Gastrocnemius medialis (tissue), 4 donors: Measurements from ENCODE around the gene DNASE1L2.
A peak's percentile ranks its signal among the peaks of the same experiment; 100 is the strongest.

ENCODE experiments used
- POLR2A ChIP-seq, 2 donors: fragments of 450-650 bp; IDR thresholded peaks; one replicate each; pipeline ENCODE4 v1.6.1; 2017; ENCODE audit warnings: antibody characterized with exemption in 2 of 2, mild to moderate bottlenecking in 2 of 2, moderate library complexity in 2 of 2
- TF ChIP-seq, protein P1 (sequence below), 5 experiments: fragments of 450-650 bp in 3 of 5; fragments of 200-600 bp in 2 of 5; sonication (generic) in 2 of 5; IDR thresholded peaks in 4 of 5; conservative IDR thresholded peaks in 1 of 5; 1 replicate in 4 of 5; 2 replicates in 1 of 5; pipeline ENCODE4 v1.5.1; 2016 to 2019; ENCODE audit warnings: antibody characterized with exemption in 5 of 5, mild to moderate bottlenecking in 3 of 5, moderate library complexity in 3 of 5

- TF ChIP-seq, protein P1, sequence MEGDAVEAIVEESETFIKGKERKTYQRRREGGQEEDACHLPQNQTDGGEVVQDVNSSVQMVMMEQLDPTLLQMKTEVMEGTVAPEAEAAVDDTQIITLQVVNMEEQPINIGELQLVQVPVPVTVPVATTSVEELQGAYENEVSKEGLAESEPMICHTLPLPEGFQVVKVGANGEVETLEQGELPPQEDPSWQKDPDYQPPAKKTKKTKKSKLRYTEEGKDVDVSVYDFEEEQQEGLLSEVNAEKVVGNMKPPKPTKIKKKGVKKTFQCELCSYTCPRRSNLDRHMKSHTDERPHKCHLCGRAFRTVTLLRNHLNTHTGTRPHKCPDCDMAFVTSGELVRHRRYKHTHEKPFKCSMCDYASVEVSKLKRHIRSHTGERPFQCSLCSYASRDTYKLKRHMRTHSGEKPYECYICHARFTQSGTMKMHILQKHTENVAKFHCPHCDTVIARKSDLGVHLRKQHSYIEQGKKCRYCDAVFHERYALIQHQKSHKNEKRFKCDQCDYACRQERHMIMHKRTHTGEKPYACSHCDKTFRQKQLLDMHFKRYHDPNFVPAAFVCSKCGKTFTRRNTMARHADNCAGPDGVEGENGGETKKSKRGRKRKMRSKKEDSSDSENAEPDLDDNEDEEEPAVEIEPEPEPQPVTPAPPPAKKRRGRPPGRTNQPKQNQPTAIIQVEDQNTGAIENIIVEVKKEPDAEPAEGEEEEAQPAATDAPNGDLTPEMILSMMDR (IDR thresholded peaks at IDR 0.05 in 4 of 5, conservative IDR thresholded peaks at IDR 0.05 in 1 of 5), result peak in 3 of 5 experiments; percentile 11 to 33 (median 23)
- TF ChIP-seq POLR2A (IDR thresholded peaks at IDR 0.05), result no peak
Observed at GRCh38 chr16:2223942-2224486, 12.2 kb upstream of the DNASE1L2 start.
